CD4-positive, alpha-beta T cell treated with Interleukin-17A for 1 hour (primary cell): Measurements from ENCODE around the gene LTF.
A peak's percentile ranks its signal among the peaks of the same experiment; 100 is the strongest.
"Not testable (repeated sequence)": the region's sequence is repeated elsewhere in the genome, so short reads cannot be mapped to it uniquely, and the experiment has no call there.

Experiments used
- DNase-seq: peaks from one replicate; pipeline ENCODE4 v3.0.0-alpha.2; 2020

Gene LTF

DNA sequence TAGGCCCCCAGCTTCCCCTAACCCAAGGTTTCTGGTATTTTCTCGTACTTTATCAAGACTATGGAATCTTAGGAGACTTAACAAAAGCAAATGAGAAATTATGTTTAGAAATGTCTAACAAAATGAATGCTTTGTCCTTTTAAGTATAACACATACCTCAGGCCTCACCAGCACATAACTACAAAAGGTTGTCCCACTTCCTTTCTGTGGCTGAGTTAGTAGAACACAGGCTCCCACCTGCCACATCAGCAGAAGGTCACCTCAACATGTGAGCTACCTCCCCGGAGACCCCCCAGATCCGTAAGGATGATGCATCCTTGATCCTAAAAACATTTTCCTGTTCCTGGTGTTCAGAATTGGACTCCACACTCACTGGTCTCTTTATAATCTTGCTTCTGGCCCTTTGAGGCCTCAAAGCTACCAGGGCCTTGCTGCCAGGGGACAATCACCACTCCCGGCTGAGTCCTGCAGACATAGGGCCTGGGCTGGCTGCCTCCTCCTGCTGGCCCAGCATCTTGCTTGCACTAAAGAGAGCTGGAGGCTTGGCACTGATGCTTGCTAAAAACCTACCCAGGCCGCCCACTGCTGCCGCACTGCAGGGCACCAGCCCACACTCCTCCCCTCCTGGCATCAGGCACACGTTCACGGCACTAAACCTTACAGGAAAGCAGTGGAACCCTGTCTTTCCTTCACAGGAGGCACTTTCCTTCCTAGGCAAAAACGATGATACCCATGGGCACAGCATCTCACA, 54.8 kb downstream of the LTF start:
- DNase-seq = no peak

DNA sequence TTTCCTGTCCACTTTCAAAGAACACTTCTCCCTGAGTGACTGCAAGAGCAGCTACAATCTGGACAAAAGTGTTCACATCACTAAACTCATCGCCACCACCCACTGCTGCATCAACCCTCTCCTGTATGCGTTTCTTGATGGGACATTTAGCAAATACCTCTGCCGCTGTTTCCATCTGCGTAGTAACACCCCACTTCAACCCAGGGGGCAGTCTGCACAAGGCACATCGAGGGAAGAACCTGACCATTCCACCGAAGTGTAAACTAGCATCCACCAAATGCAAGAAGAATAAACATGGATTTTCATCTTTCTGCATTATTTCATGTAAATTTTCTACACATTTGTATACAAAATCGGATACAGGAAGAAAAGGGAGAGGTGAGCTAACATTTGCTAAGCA, 55.9 kb downstream of the LTF start:
- no peak for DNase-seq

DNA sequence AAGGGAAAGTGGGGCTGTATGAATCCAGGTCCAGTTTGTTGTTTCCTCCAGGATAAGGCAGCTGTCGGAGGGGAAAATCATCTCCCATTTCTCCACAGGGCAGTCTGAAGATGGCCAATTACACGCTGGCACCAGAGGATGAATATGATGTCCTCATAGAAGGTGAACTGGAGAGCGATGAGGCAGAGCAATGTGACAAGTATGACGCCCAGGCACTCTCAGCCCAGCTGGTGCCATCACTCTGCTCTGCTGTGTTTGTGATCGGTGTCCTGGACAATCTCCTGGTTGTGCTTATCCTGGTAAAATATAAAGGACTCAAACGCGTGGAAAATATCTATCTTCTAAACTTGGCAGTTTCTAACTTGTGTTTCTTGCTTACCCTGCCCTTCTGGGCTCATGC, 56.7 kb downstream of the LTF start:
- DNase-seq = no peak

DNA sequence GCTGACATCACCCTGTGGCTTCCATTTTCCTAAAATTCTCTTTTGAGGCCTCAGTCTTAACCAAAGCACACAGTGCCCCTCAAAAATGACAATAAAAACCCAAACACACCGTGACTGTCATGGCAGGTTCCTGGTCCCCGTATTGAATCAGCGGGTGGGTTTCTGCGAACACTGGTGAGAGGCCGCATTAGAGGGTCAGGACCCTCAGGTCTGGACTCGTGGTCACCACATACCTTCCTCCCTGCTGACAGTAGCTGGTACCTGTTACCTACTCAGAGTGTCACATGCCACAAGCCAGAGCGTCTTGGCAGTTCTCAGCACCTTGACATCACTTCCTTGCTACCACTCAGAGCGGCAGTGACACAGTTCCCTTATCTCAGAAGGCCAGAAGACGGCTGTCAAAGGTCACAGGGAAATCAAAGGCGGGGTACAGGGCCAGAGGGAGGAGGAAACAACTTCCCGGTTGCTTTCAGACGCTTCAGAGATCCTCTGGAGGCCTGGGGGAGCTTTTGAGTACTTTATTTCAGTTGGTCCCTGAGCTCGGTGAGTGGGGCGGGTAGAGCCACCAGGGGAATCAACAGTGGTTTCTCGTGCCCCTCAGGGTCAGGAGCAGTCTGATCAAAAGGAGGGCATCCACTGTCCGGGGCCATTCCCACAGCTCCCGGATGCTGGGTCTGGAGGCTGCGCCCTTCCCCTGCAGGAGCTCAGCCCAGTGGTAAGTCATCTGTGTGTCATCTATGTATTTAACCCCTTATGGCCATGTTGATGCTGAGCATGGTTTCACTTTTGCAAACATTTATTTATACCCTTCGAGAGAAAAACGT, 57.7 kb downstream of the LTF start, which contains the start of the genes CCR5AS and CCRL2:
Gene CCR5AS (minus strand): TSS at position 279 of the 824 bp plus-strand sequence.
Gene CCRL2 (plus strand): TSS at position 472 of the 824 bp plus-strand sequence. CDS start 821 bp downstream, outside the sequence.
- DNase-seq = peak; percentile 65

DNA sequence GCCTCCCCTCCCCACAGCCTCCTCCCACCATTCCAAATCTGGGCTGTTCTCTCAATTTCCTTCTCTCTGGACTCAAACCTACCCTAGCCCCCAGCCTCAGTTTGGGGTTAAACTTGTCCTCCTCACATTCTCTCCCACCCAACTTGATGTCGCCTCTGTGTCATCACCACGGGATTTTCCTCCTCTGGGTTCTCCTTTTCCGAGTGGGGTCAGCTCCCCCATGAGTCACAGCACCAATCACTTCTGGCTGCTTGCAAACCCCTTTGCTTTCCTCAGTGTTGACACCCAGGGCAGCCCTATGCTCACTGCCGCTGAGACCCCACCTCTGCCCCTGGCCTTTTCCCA, 58.3 kb downstream of the LTF start:
- peak; percentile 13 for DNase-seq

DNA sequence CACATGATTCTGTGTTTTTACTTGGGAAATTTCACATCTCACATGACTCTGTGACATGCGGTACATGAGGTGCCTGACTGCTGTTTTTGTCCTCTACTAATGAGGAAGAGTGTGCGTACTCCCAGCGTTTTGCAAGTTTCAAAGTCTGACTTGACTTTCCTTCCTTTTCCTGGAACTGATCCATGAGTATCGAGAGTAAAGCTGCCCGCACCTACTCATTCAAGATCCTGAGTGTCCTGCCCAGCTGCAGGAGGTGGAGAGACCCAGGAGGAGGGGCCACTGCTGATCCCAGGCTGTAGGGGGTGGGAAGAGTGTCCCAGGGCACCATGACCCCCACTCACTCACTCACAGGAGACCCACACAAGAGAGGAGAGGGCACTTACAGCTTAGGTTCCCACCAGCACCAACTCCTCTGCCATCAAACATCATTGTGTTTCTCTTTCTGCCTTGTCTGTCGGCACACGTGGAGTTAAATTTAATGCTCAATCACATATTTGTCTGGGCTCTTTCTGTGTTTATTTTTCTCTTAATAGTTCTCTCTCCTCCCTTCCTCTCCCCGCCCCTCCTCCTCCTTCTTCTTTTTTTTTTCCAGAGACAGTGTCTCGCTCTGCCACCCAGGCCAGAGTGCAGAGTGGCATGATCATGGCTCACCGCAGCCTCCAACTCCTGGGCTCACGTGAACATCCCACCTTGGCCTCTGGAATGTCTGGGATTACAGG, 59.2 kb downstream of the LTF start:
- no peak for DNase-seq

DNA sequence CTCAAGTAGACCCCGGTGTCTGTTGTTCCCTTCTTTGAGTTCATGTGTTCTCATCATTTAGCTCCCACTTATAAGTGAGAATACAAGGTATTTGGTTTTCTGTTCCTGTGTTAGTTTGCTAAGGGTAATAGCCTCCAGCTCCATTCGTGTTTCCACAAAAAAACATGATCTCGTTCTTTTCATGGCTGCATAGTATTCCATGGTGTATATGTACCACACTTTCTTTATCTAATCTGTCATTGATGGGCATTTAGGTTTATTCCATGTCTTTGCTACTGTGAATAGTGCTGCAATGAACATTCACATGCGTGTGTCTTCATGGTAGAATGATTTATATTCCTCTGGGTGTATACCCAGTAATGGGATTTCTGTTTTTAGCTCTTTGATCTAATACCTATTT, 61.8 kb downstream of the LTF start:
- DNase-seq = not testable (repeated sequence)

DNA sequence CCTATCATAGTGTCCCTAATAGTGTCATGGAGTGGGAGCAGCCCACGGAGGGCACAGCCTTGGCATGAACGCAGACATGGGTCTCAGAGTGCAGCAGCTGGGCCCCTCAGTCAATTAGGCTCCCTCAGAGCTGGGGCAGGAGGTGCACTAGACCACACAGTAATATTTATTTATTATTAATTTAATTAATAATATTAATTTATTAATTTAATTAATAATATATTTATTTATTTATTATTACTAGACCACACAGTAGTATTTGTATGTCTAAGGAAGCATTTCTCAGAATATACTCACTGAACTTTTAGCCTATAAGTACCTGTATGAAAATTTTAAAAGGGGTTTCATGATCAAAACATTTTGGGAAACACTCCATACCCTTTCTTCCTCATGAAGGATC, 63.1 kb downstream of the LTF start:
- no peak for DNase-seq

DNA sequence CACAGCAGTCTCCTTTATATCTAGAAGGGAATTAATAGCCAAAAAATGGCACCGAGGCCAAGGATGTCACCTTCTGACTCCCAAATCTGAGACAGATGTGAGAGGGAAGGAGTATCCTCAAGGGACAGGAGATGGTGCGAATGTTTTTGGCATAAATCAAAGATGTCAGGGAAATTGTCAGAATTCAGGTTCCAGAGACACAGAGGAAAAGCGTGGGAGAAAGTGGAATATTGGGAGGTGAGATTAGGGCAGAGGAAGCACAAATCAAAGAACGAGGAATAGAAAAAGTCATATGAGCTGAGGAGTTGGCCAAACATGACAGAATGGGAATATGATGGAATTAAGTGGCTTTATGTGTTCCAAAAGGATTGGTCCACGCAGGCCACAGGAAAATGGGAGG, 63.9 kb downstream of the LTF start:
- DNase-seq = no peak

DNA sequence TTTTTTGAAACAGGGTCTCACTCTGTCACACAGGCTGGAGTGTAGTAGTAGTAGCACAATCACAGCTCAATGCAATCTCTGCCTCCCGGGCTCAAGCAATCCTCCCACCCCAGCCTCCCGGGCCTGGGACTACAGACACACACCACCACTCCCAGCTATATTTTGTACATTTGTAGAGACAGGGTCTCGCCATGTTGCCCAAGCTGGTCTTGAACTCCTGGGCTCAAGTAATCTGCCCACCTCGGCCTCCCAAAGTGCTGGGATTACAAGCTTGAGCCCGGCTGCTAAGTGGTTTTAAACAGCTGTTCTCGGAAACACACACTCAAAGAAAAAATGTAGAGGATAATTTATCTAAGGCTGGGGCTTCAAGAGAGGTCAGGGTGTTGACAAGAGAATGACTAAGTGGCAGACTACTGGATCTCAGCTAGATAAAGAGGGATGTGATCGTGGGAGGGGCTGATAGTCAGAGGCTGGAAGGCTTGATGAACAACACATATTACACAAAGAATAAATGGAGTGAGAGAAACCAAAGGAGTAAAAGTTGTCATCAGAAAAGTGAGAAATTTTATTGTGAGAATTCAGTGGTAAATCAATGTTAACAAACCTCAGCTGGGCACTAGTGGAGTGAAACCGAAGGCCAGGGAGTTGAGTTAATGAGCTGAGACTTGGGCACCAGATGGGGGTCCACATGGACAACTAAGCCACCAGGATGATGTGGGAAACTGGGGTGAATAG, 64.5 kb downstream of the LTF start:
- DNase-seq = no peak

DNA sequence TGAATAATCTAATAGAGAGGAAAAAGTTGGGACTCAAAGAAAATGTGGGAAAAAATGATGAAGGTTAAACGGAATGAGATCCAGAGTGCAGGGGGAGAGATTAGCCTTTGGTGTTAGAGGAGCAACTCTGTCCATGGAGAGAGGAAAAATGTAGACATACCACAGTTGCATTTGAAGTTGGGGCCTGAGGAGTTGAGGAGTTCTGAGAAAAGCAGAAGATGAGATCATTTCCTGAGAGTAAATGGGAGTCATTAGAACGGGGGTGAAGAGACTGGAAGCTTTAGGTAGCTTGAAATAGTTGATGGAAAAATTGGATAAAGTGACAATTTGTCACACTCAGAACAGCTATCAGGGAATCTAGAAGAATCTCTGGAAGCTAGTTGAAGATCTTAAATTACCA, 65.1 kb downstream of the LTF start:
- DNase-seq = no peak

DNA sequence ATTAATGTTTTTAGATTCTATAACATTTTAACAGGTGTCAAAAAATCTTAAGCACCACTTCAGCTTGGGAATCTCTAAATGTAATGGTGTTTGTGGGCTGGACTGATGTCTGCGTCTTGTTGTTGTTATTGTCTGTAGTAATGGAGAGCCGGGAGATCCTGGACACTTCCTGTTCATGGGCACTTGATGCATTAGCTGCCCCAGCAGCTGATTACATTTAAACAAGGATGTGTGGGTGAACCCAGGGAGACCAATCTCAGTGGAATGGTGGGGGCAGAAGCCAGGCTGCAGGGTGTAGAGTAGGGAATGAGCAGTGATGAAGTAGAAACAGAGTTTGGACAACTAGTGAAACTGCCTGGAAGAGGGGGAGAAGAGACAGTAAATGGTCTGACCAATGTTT, 65.6 kb downstream of the LTF start:
- no peak for DNase-seq

DNA sequence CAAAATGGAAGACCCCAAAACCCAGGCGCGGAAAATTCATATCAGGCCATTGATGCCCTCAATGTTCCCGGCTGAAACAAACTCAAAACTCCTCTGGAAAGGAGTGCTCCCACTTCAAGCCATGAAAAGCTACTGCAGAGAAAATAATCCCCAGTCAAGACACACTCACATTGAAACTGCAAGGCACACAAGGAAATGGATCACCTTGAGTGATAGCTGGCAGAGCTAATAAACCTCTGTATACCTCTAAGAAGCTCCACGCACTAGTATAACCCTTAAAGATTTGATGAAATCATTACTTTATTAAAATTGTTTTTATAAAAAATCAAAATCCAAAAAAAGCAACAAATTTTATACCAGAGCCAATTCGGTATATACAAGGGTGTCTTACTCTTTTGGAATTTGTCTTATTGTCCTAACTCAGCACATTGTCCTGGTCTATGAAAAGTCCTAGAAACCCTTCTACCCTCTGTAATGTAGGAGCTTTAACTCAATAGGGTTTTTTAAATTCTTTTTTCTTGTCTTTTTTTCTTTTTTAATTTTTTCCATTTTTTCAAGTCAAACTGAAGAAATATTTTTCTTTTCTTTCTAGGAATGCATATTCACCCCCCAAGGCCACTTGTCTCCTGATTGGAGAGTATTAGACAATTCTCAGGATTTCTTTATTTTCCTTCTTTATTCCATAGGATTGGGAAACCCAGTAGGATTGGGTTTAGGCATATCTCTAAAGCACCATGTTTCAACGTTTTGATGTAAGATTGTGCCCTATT, 66.3 kb downstream of the LTF start:
- no peak for DNase-seq

DNA sequence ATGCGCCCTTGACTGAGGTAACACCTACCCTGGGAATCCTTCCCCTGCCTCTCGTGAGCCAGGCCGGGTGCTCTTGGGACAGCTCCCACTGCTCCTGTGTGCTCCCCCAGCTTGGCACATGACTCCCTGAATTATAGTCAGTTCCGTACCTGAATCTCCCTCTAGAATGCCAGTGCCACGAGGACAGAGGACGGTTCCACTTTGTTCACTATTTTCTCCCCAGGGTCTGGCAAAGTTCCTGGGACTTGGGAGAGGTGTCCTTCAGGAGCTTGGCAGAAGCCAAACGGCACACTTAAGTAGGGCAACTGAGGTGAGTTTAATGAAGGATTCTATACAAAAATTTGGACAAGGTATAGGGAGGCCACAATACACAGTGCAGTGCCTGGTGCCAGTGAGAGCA, 67.6 kb downstream of the LTF start:
- no peak for DNase-seq

DNA sequence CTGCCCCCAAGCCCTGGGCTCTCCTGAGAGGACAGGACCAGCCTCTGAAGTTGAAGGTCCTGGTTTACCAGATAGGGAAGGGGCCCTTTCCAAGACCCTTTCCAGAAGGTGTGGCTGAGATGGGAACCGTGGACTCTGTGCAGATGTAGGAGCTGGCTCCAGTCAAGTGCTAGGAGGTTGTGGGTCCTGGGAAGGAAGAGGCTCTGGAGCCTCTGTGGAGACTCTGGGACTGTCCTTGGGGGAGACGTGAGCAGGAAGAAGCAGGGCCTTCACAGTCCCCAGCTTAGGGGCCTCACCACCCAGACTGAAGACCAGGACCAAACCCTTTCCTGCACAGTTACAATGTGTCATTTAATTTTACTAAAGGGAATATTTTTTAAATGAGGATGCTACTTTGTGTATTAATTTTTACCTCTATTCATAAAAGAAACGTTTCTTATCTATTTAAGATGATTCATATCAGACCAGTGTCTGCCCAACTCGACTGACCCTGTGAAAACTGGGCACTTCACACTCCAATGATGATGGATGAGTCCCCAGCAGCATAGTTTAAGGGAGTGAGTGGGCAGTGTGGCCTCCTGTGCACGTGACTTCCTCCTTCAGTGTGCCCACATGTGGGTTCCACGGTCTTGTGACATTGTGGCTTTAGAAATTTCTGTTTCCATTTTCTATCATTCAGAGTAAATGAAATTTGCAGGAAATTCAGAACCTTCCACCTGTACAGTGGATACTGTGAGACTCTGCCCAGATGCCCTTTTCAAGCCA, 68.8 kb downstream of the LTF start:
- no peak for DNase-seq

DNA sequence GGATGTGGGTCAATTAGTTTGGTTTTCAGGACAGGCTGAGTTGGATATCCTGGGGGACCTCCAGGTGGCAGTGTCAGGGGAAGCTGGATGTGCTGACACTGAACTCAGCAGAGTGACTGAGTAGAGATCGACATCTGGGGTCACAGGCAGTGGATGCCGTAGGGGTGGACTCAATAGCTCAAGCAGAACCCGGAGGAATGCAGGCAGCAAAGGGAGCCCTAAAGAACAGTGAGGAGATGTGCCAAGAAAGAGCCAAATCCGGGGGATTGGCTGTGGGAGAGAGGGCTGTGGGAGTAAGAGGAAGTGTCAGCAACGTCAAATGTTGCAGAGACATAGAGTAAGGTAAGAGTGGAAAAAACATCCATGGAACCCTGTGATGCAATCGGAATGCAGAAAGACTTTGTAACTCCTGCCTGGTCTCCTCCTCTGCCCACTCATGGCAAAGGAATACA, 69.5 kb downstream of the LTF start:
- DNase-seq = no peak

DNA sequence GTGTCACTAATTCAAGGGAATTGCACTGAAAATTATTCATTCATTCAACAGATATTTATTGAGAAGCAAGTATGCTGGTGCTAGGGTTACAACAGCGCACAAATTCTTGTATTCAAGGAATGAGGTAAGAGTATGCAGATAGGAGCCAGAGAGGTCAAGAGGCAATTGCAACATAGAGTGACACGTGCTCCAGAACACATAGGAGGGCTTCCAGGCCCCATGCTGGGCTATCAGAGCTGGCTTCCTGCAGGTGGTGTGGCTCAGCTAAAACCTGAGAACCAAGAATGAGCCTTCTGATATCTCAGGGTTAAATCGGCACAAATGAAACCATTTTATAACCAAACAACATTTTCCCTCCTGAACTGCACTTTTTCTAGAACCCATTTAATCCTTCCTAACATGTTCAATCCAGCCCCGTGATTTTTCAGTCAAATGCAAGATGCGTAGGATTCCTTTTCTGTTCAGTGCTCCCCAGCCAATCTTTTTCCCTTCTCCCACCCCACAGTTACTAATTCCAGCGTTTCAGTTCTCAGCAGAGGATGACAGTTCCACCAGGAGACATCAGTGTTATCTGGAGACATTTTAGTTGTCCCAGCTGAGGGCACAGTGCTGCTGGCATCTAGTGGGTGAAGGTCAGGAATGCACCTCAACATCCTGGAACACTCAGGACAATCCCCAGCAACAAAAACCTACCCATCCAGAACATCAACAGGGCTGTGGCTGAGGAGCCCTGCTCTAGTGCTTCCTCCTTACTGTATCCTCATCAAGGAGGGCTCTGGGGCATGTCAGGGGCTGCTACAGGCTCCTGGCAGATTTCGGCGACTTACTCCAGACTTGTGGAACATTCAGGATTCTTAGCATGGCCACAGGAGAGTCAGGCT, 70.9 kb downstream of the LTF start:
- DNase-seq = no peak

DNA sequence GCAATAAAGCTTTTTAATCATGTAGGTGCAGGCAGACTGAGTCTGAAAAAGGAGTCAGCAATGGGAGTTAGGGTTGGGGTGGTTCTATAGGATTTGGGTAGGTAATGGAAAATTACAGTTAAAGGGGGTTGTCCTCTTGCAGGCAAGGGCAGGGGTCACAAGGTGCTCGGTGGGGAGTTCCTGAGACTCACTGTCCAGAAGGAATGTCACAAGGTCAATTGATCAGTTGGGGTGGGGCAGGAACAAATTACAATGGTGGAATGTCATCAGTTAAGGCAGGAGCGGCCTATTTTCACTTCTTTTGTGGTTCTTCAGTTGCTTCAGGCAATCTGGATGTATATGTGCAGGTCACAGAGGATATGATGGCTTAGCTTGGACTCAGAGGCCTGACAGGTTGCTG, 71.7 kb downstream of the LTF start:
- DNase-seq = no peak

DNA sequence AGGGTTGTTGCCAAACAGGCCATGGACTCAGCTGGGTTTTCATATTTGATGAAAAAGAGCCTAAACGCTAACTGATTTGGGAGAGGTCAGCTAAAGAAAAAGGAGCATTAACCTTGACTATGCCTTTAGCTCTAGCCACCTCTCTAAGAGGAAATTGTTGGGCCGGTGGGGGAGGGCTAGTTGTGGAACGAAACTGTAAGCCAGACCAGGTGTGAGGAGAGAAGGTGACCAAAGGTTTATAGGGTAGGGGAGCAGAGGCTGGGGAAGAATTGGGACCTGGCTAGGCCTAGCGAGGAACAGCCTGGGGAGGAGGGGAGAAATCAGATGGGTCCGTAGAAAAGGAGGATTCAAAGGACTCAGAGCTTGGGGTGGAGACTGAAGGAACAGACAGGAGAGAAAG, 73.2 kb downstream of the LTF start:
- not testable (repeated sequence) for DNase-seq

DNA sequence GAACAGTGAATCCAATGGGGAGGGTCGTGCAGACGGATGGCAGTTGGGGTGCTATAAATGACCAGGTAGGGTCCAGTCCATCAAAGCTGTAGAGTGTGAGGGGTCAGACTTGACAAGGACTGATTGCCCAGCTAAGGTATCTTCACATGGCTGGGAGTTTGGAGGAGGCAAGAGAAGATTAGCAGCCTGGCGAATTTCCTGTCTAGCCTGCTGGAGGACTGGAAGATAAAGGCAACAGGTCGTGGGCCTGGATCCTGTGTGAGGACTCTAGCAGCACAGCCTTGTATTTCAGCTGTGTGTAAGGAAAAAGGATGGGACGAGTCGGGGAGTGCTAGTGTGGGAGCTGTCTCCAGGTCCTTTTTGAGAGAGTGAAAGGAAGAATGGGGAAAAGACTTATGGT, 75.4 kb downstream of the LTF start:
- no peak for DNase-seq
